HEK293 (cell line): Measurements from ENCODE around the gene MAPKAP1.
A peak's percentile ranks its signal among the peaks of the same experiment; 100 is the strongest.

Experiments
- CTCF ChIA-PET: fragments of 350-600 bp; formaldehyde crosslinking; extraction: SDS; loops from one replicate; lab custom pipeline; 2021; ENCODE audit warnings: antibody characterized with exemption; lab: Yijun Ruan, JAX
- POLR2A ChIA-PET: fragments of 300-600 bp; formaldehyde crosslinking; extraction: SDS; loops from one replicate; lab custom pipeline; 2020; ENCODE audit warnings: antibody characterized with exemption, inconsistent platforms; lab: Yijun Ruan, JAX
- H3K27ac ChIP-seq: fragments of 200-500 bp; sonication (Bioruptor generic); 2 replicates; pipeline ENCODE4 v1.5.1; 2014; ENCODE audit warnings: low read depth, low read length, control low read depth, inconsistent platforms; ENCODE audit errors: extremely low read depth
- H3K36me3 ChIP-seq, 2 experiments: fragments of 200-500 bp in 1 of 2; sonication (Bioruptor generic) in 1 of 2; 1 replicate in 1 of 2; 2 replicates in 1 of 2; pipeline ENCODE4 v1.5.1; 2014 to 2017; ENCODE audit warnings: inconsistent platforms in 2 of 2, low read length in 2 of 2; ENCODE audit not compliant: control insufficient read depth in 2 of 2, insufficient read depth in 1 of 2
- H3K4me1 ChIP-seq: fragments of 200-500 bp; sonication (Bioruptor generic); 2 replicates; pipeline ENCODE4 v1.5.1; 2014; ENCODE audit warnings: mild to moderate bottlenecking, low read length, inconsistent platforms; ENCODE audit not compliant: control insufficient read depth, insufficient read depth
- H3K4me3 ChIP-seq: 2 replicates; pipeline ENCODE4 v1.5.1; 2011; ENCODE audit warnings: low read depth, mild to moderate bottlenecking, control low read depth, low read length, moderate library complexity
- H3K9me3 ChIP-seq: fragments of 200-500 bp; sonication (Bioruptor generic); 2 replicates; pipeline ENCODE4 v1.5.1; 2014; ENCODE audit warnings: low read depth, low read length, inconsistent platforms; ENCODE audit not compliant: control insufficient read depth, insufficient read depth
- EGR2 ChIP-seq: fragments of 450-650 bp; formaldehyde crosslinking; IDR thresholded peaks from 2 replicates; pipeline ENCODE4 v1.5.1; 2016; ENCODE audit warnings: low read depth, missing biosample characterization, missing genetic modification characterization
- GLI4 ChIP-seq: fragments of 450-650 bp; formaldehyde crosslinking; IDR thresholded peaks from 2 replicates; pipeline ENCODE4 v1.5.1; 2016; ENCODE audit warnings: missing biosample characterization, missing genetic modification characterization
- PRDM1 ChIP-seq: fragments of 450-650 bp; formaldehyde crosslinking; IDR thresholded peaks from 2 replicates; pipeline ENCODE4; 2016; ENCODE audit warnings: missing biosample characterization, missing genetic modification characterization
- SCRT1 ChIP-seq: fragments of 450-650 bp; formaldehyde crosslinking; IDR thresholded peaks from 2 replicates; pipeline ENCODE4 v1.5.1; 2016; ENCODE audit warnings: missing biosample characterization, missing genetic modification characterization, borderline replicate concordance
- SCRT2 ChIP-seq: fragments of 450-650 bp; formaldehyde crosslinking; IDR thresholded peaks from 2 replicates; pipeline ENCODE4 v1.5.1; 2016; ENCODE audit warnings: missing biosample characterization, missing genetic modification characterization
- ZNF10 ChIP-seq: fragments of 450-650 bp; formaldehyde crosslinking; IDR thresholded peaks from 2 replicates; pipeline ENCODE4 v1.5.1; 2017; ENCODE audit warnings: missing biosample characterization, missing genetic modification characterization
- ZNF473 ChIP-seq: fragments of 450-650 bp; formaldehyde crosslinking; IDR thresholded peaks from 2 replicates; pipeline ENCODE4 v1.5.1; 2017; ENCODE audit warnings: missing biosample characterization, missing genetic modification characterization
- ZNF530 ChIP-seq: fragments of 450-650 bp; formaldehyde crosslinking; IDR thresholded peaks from 2 replicates; pipeline ENCODE4 v1.5.1; 2016; ENCODE audit warnings: low read depth, missing biosample characterization, missing genetic modification characterization
- ZNF561 ChIP-seq: fragments of 450-650 bp; IDR thresholded peaks from 2 replicates; pipeline ENCODE4 v1.5.1; 2018; ENCODE audit warnings: missing biosample characterization, missing genetic modification characterization, borderline replicate concordance
- ZNF600 ChIP-seq: fragments of 450-650 bp; formaldehyde crosslinking; IDR thresholded peaks from 2 replicates; pipeline ENCODE4 v1.5.1; 2016; ENCODE audit warnings: missing biosample characterization, missing genetic modification characterization
- ZNF624 ChIP-seq: fragments of 450-650 bp; formaldehyde crosslinking; IDR thresholded peaks from 2 replicates; pipeline ENCODE4 v1.5.1; 2017; ENCODE audit warnings: missing biosample characterization, missing genetic modification characterization
- ZNF654 ChIP-seq: fragments of 450-650 bp; formaldehyde crosslinking; IDR thresholded peaks from 2 replicates; pipeline ENCODE4 v1.5.1; 2016; ENCODE audit warnings: low read depth, missing biosample characterization, missing genetic modification characterization
- ZNF660 ChIP-seq: fragments of 450-650 bp; IDR thresholded peaks from 2 replicates; pipeline ENCODE4 v1.5.1; 2018; ENCODE audit warnings: missing biosample characterization, mild to moderate bottlenecking, missing genetic modification characterization
- TF ChIP-seq, protein P1 (sequence below): fragments of 450-650 bp; formaldehyde crosslinking; IDR thresholded peaks from 2 replicates; pipeline ENCODE4 v1.5.1; 2016; ENCODE audit warnings: missing biosample characterization, missing genetic modification characterization
- TF ChIP-seq, protein P2 (sequence below): fragments of 450-650 bp; formaldehyde crosslinking; IDR thresholded peaks from 2 replicates; pipeline ENCODE4 v1.5.1; 2017; ENCODE audit warnings: missing biosample characterization, missing genetic modification characterization
- TF ChIP-seq, protein P3 (sequence below): fragments of 450-650 bp; formaldehyde crosslinking; optimal IDR thresholded peaks from 2 replicates; pipeline ENCODE3; 2016; ENCODE audit warnings: missing biosample characterization, mild to moderate bottlenecking, missing genetic modification characterization
- TF ChIP-seq, protein P4 (sequence below): fragments of 450-650 bp; formaldehyde crosslinking; IDR thresholded peaks from 2 replicates; pipeline ENCODE4 v1.5.1; 2016; ENCODE audit warnings: missing biosample characterization, missing genetic modification characterization
- TF ChIP-seq, protein P5 (sequence below): fragments of 450-650 bp; formaldehyde crosslinking; IDR thresholded peaks from 2 replicates; pipeline ENCODE4 v1.5.1; 2016; ENCODE audit warnings: missing biosample characterization, missing genetic modification characterization
- TF ChIP-seq, protein P6 (sequence below): fragments of 450-650 bp; IDR thresholded peaks from 2 replicates; pipeline ENCODE4 v1.5.1; 2018; ENCODE audit warnings: missing biosample characterization, mild to moderate bottlenecking, missing genetic modification characterization

Gene MAPKAP1

DNA sequence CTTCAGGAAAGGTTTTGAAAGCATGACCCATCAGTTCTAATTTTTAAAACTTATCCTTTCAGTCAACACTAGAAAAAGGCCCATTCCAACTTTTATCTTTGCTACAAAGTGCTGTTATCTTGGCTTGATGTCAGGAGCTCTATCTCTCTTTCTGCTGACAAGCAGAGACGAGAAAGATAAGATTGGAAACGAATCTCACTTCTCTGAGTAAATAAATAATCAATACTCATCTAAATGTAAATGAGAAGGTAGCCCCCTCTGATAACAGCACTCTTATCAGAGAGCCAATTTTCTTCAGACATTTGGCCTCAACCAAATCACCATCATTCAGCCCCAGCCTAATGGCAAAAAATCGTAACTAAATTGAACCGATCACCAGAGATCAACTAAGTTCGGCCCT, 191.7 kb downstream of the MAPKAP1 start (continued):
- TF ChIP-seq GLI4 (no peak), ZNF530 (tag by site-specific recombination) (no peak), ZNF624 (tag by site-specific recombination) (no peak), ZNF10 (tag by site-specific recombination) (no peak), ZNF473 (tag by site-specific recombination) (no peak)
- TF ChIP-seq, protein P1, sequence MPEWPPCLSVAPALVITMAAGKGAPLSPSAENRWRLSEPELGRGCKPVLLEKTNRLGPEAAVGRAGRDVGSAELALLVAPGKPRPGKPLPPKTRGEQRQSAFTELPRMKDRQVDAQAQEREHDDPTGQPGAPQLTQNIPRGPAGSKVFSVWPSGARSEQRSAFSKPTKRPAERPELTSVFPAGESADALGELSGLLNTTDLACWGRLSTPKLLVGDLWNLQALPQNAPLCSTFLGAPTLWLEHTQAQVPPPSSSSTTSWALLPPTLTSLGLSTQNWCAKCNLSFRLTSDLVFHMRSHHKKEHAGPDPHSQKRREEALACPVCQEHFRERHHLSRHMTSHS (tag by site-specific recombination), result no peak
- TF ChIP-seq, protein P2, sequence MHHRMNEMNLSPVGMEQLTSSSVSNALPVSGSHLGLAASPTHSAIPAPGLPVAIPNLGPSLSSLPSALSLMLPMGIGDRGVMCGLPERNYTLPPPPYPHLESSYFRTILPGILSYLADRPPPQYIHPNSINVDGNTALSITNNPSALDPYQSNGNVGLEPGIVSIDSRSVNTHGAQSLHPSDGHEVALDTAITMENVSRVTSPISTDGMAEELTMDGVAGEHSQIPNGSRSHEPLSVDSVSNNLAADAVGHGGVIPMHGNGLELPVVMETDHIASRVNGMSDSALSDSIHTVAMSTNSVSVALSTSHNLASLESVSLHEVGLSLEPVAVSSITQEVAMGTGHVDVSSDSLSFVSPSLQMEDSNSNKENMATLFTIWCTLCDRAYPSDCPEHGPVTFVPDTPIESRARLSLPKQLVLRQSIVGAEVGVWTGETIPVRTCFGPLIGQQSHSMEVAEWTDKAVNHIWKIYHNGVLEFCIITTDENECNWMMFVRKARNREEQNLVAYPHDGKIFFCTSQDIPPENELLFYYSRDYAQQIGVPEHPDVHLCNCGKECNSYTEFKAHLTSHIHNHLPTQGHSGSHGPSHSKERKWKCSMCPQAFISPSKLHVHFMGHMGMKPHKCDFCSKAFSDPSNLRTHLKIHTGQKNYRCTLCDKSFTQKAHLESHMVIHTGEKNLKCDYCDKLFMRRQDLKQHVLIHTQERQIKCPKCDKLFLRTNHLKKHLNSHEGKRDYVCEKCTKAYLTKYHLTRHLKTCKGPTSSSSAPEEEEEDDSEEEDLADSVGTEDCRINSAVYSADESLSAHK, result no peak
- TF ChIP-seq, protein P3, sequence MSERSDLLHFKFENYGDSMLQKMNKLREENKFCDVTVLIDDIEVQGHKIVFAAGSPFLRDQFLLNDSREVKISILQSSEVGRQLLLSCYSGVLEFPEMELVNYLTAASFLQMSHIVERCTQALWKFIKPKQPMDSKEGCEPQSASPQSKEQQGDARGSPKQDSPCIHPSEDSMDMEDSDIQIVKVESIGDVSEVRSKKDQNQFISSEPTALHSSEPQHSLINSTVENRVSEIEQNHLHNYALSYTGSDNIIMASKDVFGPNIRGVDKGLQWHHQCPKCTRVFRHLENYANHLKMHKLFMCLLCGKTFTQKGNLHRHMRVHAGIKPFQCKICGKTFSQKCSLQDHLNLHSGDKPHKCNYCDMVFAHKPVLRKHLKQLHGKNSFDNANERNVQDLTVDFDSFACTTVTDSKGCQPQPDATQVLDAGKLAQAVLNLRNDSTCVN (tag by site-specific recombination), result no peak

DNA sequence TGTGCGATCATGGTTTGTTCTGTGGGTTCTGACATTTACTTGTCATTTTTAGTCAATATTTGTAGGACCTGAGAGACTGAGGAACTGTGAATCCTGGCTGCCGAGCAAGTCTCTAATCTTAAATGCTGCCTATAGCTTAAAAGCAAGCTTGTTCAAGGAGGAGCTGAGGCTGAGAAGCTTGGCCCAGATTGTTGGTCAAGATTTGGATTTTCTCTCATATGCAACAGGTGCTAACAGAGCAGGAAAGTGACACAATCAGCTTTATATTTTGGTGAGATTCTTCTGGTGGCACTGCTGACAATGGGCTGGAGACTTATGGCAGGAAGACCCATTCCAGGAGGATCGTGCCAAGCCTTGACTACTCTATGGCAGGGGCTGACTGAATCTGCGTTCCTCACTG, 192.5 kb downstream of the MAPKAP1 start:
- H3K9me3 ChIP-seq, result no peaks in the 10 kb centered on the region
- peaks cover 3% of the 10 kb centered on the region; the same call in 1 of the 2 replicates for H3K4me1 ChIP-seq
- no peak overlapping the region for H3K27ac ChIP-seq
- CTCF ChIA-PET, result interaction anchor here (0.5 to 1.1 kb wide), 2 partner anchors 15 to 35 kb away, joined by 3 to 5 read pairs; no protein-coding TSS in a partner anchor
- peak; percentile 89 for TF ChIP-seq SCRT2 (tag by site-specific recombination)
- peak; percentile 76; the same call in 1 of the 2 replicates for TF ChIP-seq SCRT1
- TF ChIP-seq ZNF10 (tag by site-specific recombination), result no peak
- H3K4me3 ChIP-seq, result no peak overlapping the region
- no peaks in the 10 kb centered on the region for H3K36me3 ChIP-seq
- POLR2A ChIA-PET, result no interaction called here

DNA sequence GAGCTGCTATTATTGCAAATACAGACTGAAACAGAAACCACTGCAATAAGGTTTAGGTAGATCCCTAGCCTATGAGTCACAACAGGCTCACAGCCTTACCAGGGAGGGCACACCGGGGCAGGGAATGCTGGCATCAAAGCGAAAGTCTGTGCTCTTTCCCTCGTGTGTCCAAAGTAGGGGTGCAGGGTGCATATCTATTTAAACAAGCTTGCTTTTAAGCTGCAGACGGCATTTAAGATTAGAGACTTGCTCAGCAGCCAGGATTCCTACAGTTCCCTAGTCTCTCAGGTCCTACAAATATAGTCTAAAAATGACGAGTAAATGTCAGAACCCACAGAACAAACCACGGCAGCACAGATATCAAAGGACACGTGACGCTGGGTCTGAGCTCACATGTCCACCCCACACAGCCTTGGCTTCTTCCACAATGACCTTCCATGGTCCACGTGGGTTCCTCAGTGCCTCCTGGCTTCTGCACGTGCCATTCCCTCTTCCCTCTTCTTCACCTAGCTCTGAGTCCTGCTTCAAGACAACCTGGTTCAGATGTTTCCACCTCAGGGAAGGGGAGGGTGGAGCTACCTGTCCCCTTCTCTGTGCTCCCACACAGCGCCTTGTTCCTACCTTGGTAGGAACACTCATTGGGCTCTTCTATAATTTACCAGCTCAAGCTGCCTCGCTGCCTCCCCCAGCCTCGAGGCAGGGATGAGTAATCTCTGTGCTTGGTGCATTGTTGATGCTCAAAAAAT, 193.2 kb downstream of the MAPKAP1 start:
- ChIA-PET POLR2A (no interaction called here), CTCF (interaction anchor here (0.5 to 1.1 kb wide), 3 partner anchors 16 to 1441 kb away, joined by 3 to 5 read pairs (median 3); no protein-coding TSS in a partner anchor)
- H3K4me1 ChIP-seq, result peaks cover 3% of the 10 kb centered on the region; the same call in 1 of the 2 replicates
- no peaks in the 10 kb centered on the region for H3K36me3 ChIP-seq
- TF ChIP-seq, protein P4, sequence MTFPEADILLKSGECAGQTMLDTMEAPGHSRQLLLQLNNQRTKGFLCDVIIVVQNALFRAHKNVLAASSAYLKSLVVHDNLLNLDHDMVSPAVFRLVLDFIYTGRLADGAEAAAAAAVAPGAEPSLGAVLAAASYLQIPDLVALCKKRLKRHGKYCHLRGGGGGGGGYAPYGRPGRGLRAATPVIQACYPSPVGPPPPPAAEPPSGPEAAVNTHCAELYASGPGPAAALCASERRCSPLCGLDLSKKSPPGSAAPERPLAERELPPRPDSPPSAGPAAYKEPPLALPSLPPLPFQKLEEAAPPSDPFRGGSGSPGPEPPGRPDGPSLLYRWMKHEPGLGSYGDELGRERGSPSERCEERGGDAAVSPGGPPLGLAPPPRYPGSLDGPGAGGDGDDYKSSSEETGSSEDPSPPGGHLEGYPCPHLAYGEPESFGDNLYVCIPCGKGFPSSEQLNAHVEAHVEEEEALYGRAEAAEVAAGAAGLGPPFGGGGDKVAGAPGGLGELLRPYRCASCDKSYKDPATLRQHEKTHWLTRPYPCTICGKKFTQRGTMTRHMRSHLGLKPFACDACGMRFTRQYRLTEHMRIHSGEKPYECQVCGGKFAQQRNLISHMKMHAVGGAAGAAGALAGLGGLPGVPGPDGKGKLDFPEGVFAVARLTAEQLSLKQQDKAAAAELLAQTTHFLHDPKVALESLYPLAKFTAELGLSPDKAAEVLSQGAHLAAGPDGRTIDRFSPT (tag by site-specific recombination), result no peak
- TF ChIP-seq ZNF660 (tag by site-specific recombination) (no peak), ZNF600 (tag by site-specific recombination) (0 out of 2 replicates have a peak, but pooled peaks have one; percentile 18), PRDM1 (tag by site-specific recombination) (no peak), EGR2 (tag by site-specific recombination) (no peak), ZNF654 (tag by site-specific recombination) (no peak), ZNF561 (tag by site-specific recombination) (no peak)
- TF ChIP-seq, protein P5, sequence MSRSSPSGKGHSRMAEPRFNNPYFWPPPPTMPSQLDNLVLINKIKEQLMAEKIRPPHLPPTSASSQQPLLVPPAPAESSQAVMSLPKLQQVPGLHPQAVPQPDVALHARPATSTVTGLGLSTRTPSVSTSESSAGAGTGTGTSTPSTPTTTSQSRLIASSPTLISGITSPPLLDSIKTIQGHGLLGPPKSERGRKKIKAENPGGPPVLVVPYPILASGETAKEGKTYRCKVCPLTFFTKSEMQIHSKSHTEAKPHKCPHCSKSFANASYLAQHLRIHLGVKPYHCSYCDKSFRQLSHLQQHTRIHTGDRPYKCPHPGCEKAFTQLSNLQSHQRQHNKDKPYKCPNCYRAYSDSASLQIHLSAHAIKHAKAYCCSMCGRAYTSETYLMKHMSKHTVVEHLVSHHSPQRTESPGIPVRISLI (tag by site-specific recombination), result no peak
- TF ChIP-seq, protein P6, sequence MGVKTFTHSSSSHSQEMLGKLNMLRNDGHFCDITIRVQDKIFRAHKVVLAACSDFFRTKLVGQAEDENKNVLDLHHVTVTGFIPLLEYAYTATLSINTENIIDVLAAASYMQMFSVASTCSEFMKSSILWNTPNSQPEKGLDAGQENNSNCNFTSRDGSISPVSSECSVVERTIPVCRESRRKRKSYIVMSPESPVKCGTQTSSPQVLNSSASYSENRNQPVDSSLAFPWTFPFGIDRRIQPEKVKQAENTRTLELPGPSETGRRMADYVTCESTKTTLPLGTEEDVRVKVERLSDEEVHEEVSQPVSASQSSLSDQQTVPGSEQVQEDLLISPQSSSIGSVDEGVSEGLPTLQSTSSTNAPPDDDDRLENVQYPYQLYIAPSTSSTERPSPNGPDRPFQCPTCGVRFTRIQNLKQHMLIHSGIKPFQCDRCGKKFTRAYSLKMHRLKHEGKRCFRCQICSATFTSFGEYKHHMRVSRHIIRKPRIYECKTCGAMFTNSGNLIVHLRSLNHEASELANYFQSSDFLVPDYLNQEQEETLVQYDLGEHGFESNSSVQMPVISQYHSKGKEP, result no peak
- H3K27ac ChIP-seq, result no peak overlapping the region
- no peak overlapping the region for H3K4me3 ChIP-seq
- H3K9me3 ChIP-seq, result no peaks in the 10 kb centered on the region
